Sigmoid colon (tissue), 7 donors: ENCODE data around the gene NKX2-3. TPM values are rescaled to one million over a fixed set of nuclear protein-coding genes. Genes with fewer than 3 reads are reported as not detected.

Source experiments
- DNase-seq: peaks from one replicate; pipeline ENCODE4 v3.0.0-alpha.2; 2019
- H3K27ac ChIP-seq, 4 donors: fragments of 200-600 bp; sonication (generic); one replicate each; pipeline ENCODE4 v1.5.1; 2016 to 2019; ENCODE audit warnings: mild to moderate bottlenecking in 1 of 4
- H3K27me3 ChIP-seq, 3 donors: fragments of 200-600 bp; sonication (generic); one replicate each; pipeline ENCODE4 v1.5.1; 2019; ENCODE audit warnings: mild to moderate bottlenecking in 1 of 3
- H3K36me3 ChIP-seq, 4 donors: fragments of 200-600 bp; sonication (generic); one replicate each; pipeline ENCODE4 v1.5.1; 2016 to 2019
- H3K4me1 ChIP-seq, 4 donors: fragments of 200-600 bp; sonication (generic); one replicate each; pipeline ENCODE4 v1.5.1; 2017 to 2019
- H3K4me3 ChIP-seq, 4 donors: fragments of 200-600 bp; sonication (generic); one replicate each; pipeline ENCODE4 v1.5.1; 2017 to 2019; ENCODE audit warnings: mild to moderate bottlenecking in 2 of 4, moderate library complexity in 1 of 4
- H3K9me3 ChIP-seq, 4 donors: fragments of 200-600 bp in 3 of 4; sonication (generic) in 3 of 4; one replicate each; pipeline versions ENCODE4 v1.5.1 to v1.6.1; 2013 to 2019
- EP300 ChIP-seq, 4 donors: sonication (generic); formaldehyde crosslinking; IDR thresholded peaks; one replicate each; pipeline ENCODE4 v1.6.1; 2017; ENCODE audit warnings: antibody characterized with exemption in 4 of 4
- POLR2A ChIP-seq, 2 donors: fragments of 450-650 bp; IDR thresholded peaks; one replicate each; pipeline ENCODE4 v1.6.1; 2016; ENCODE audit warnings: antibody characterized with exemption in 2 of 2, mild to moderate bottlenecking in 2 of 2, moderate library complexity in 2 of 2
- POLR2AphosphoS5 ChIP-seq, 4 donors: sonication (generic); formaldehyde crosslinking; IDR thresholded peaks; one replicate each; pipeline ENCODE4 v1.6.1; 2017; ENCODE audit warnings: antibody characterized with exemption in 4 of 4
- WGBS, 2 donors: extraction: QIAGEN DNeasy Blood & Tissue Kit; methylation state at CpG; one replicate each; pipeline ENCODE4 v1.1.7; 2013; 5-methylcytosine and 5-hydroxymethylcytosine counted together
- intact Hi-C: fragments of 100-400 bp; cut with DNase I; formaldehyde crosslinking; loops from one replicate; pipeline ENCODE4 v1.15.1; 2023
- polyA plus RNA-seq, 3 donors: library from polyadenylated mRNA; stranded (reverse); fragments of 200-250 nt; gene quantifications; one replicate each; pipeline ENCODE4 v1.2.3, GENCODE V29; 2013
- total RNA-seq, 4 donors: library from RNA; depleted of rRNA; stranded (reverse); fragments of >200 nt; gene quantifications; one replicate each; pipeline ENCODE4 v1.1.0, GENCODE V29; 2016
- TF ChIP-seq, protein P1 (sequence below), 4 experiments: fragments of 450-650 bp in 3 of 4; fragments of 200-600 bp in 1 of 4; IDR thresholded peaks; one replicate each; pipeline ENCODE4 v1.5.1; 2016 to 2019; ENCODE audit warnings: antibody characterized with exemption in 4 of 4, mild to moderate bottlenecking in 3 of 4, moderate library complexity in 2 of 4
- donor health status: healthy with polysubstance abuse.
- donor health status: Bipolar disorder and iron deficiency.
- donor health status: healthy.

NKX2-3 gene
- total and polyA plus RNA-seq, 7 donors: 5.8 to 49.9 (median 32.4) TPM

GRCh38 chr10:99497343-99498025 lies 35.3 kb upstream of the NKX2-3 start:
- TF ChIP-seq POLR2AphosphoS5 (IDR thresholded peaks at IDR 0.05) (no peak), EP300 (IDR thresholded peaks at IDR 0.05) (no peak), POLR2A (IDR thresholded peaks at IDR 0.05) (no peak)
- TF ChIP-seq, protein P1, sequence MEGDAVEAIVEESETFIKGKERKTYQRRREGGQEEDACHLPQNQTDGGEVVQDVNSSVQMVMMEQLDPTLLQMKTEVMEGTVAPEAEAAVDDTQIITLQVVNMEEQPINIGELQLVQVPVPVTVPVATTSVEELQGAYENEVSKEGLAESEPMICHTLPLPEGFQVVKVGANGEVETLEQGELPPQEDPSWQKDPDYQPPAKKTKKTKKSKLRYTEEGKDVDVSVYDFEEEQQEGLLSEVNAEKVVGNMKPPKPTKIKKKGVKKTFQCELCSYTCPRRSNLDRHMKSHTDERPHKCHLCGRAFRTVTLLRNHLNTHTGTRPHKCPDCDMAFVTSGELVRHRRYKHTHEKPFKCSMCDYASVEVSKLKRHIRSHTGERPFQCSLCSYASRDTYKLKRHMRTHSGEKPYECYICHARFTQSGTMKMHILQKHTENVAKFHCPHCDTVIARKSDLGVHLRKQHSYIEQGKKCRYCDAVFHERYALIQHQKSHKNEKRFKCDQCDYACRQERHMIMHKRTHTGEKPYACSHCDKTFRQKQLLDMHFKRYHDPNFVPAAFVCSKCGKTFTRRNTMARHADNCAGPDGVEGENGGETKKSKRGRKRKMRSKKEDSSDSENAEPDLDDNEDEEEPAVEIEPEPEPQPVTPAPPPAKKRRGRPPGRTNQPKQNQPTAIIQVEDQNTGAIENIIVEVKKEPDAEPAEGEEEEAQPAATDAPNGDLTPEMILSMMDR (IDR thresholded peaks at IDR 0.05): no peak
- Histone ChIP-seq H3K9me3 (peaks cover 0 to 3% (median 0%) of the 10 kb centered on the region in 4 donors), H3K27ac (no peak overlapping the region), H3K4me3 (no peak overlapping the region), H3K36me3 (no peaks in the 10 kb centered on the region), H3K4me1 (no peaks in the 10 kb centered on the region), H3K27me3 (no peaks in the 10 kb centered on the region)
- WGBS, 2 donors: 42 to 51% methylated on average over 6 of the region's 6 CpGs
- intact Hi-C loops: no loop called here
- no peak for DNase-seq

DNA sequence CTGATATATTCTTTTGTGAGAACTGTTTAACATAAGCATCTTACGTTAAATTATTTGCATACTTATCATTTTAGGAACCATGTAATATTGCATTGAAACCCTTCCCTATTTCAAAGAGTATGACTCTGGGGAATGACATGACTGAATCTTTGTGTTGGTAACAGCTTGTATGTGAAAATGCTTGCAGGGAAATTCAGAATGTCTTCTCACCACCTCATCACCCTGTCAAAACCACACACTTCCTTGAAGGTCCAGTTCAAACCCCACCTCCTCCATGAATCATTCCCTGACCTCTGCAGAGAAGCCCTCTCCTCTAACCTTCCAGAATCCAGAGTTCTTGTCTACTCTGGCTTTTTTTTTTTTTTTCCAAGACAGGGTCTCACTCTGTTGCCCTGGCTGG lies 26.3 kb upstream of the NKX2-3 start:
- Histone ChIP-seq H3K27me3 (no peaks in the 10 kb centered on the region), H3K27ac (no peak overlapping the region), H3K9me3 (no peaks in the 10 kb centered on the region), H3K4me3 (no peak overlapping the region), H3K36me3 (no peaks in the 10 kb centered on the region), H3K4me1 (no peaks in the 10 kb centered on the region)
- intact Hi-C loops: no loop called here
- 88% methylated on average over 1 of the region's 1 CpG for WGBS, 2 donors
- no peak for DNase-seq
- no peak for TF ChIP-seq POLR2AphosphoS5 (IDR thresholded peaks at IDR 0.05)
- TF ChIP-seq POLR2A (IDR thresholded peaks at IDR 0.05): no peak
- TF ChIP-seq EP300 (IDR thresholded peaks at IDR 0.05): no peak
- TF ChIP-seq, protein P1 (IDR thresholded peaks at IDR 0.05): no peak

DNA sequence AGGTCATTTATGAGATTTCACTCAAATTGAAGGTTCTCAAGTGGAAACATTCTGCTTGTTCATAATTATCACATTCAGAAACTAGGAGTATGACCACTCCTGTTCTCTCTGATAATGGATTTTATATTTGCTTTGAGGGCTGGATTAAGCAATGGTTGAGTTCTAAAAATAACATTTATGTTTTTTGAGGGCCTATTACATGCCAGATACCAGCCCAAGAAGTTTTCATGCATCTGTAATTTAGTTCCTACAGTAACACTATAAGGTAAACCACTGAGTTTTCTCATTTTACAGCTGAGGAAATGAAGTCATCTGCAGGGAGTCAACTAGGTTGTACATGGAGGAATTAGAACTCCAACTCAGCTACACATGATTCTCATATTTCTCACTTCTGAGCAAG lies 25.5 kb upstream of the NKX2-3 start:
- TF ChIP-seq, protein P1 (IDR thresholded peaks at IDR 0.05): no peak
- TF ChIP-seq POLR2AphosphoS5 (IDR thresholded peaks at IDR 0.05) (no peak), EP300 (IDR thresholded peaks at IDR 0.05) (no peak), POLR2A (IDR thresholded peaks at IDR 0.05) (no peak)
- H3K4me3 ChIP-seq: no peak overlapping the region
- intact Hi-C loops: no loop called here
- DNase-seq: no peak
- no peaks in the 10 kb centered on the region for H3K27me3 ChIP-seq
- H3K36me3 ChIP-seq: no peaks in the 10 kb centered on the region
- H3K27ac ChIP-seq: no peak overlapping the region
- no peaks in the 10 kb centered on the region for H3K4me1 ChIP-seq
- H3K9me3 ChIP-seq: no peaks in the 10 kb centered on the region

GRCh38 chr10:99513061-99513460 lies 19.7 kb upstream of the NKX2-3 start:
- intact Hi-C loops: no loop called here

More at GRCh38 chr10:99513061-99513460, 19.7 kb upstream of the NKX2-3 start:
- no peaks in the 10 kb centered on the region for H3K36me3 ChIP-seq
- no peak overlapping the region for H3K4me3 ChIP-seq
- H3K27me3 ChIP-seq: no peaks in the 10 kb centered on the region
- no peak for DNase-seq
- H3K27ac ChIP-seq: no peak overlapping the region
- no peaks in the 10 kb centered on the region for H3K9me3 ChIP-seq
- no peaks in the 10 kb centered on the region for H3K4me1 ChIP-seq
- no peak for TF ChIP-seq POLR2A (IDR thresholded peaks at IDR 0.05)
- TF ChIP-seq, protein P1 (IDR thresholded peaks at IDR 0.05): no peak
- TF ChIP-seq EP300 (IDR thresholded peaks at IDR 0.05): no peak
- no peak for TF ChIP-seq POLR2AphosphoS5 (IDR thresholded peaks at IDR 0.05)
